ENCODE results near the gene SBF2. TPM values are rescaled to one million over a fixed set of nuclear protein-coding genes. Genes with fewer than 3 reads are reported as not detected.
"Not testable (repeated sequence)": the region's sequence is repeated elsewhere in the genome, so short reads cannot be mapped to it uniquely, and the experiment has no call there.

SBF2 gene
- polyA plus RNA-seq, 10 donors: 16.7 to 35.0 (median 23.7) TPM

GRCh38 chr11:10019906-10020682 is 273.9 kb downstream of the SBF2 start:
- no peak for DNase-seq

- no peak for DNase-seq
Measured at GRCh38 chr11:10017911-10018310, 276.1 kb downstream of the SBF2 start.

DNA sequence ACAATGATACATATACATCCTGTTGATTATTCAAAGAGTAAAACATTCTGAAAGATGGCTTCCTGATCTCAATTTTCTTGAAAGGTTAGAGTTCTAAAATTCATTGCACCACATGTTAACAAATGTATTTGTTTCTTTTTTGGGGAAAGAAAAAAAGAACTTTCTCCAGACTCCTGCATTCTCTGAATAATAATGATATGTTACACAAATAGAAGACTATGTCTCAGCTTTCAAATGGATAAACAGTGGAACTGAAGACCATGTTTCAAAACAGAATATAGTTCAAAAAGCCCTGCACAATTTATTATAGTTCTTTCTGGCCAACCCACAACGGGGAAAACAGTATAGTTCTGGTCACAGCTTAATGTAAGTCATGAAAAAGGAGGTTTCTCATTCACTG is 277.0 kb downstream of the SBF2 start:
- no peak for DNase-seq

DNA sequence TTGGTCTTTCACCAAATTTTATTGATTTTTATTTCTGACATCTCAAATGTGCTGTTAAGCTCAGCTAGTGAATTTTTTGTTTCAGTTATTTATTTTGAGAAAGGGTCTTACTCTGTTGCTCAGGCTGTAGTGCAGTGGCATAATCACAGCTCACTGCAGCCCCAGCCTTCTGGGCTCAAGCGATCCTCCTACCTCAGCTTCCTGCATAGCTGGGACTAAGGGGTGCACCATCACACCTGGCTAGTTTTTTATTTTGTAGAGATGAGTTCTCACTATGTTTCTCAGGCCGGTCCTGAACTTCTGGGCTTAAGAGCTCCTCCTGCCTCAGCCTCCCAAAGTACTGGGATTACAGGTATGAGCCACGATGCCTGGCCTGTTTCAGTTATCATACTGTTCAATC is 282.0 kb downstream of the SBF2 start:
- no peak for DNase-seq

GRCh38 chr11:10005955-10006525 is 288.0 kb downstream of the SBF2 start:
- DNase-seq: peak in 1 of 3 donors; percentile 19

GRCh38 chr11:10004526-10005113 is 289.4 kb downstream of the SBF2 start:
- no peak for DNase-seq

- DNase-seq: no peak
Measured at GRCh38 chr11:10002221-10002620, 291.8 kb downstream of the SBF2 start.

DNA sequence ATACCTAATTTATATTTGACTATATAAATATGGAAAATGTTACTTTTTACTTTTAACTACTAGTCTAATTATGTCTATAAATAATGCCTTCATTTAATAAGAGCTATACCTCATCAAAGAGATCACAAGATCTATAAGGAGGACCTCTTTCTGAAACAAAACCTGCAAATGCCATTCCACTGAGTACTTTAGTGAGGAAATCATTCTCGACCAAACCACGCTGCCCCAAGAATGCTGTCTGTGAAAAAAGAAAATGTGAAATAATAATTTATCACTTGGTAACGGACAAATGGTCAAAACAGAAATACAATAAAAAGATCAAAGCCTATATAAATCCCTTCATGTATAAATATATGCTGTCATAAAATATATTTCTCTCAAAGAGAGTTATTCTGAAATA is 301.7 kb downstream of the SBF2 start:
- no peak for DNase-seq

- no peak for DNase-seq
Measured at GRCh38 chr11:9990221-9990973, 303.6 kb downstream of the SBF2 start.

- DNase-seq: not testable (repeated sequence)
Measured at GRCh38 chr11:9987303-9987702, 306.7 kb downstream of the SBF2 start.

DNA sequence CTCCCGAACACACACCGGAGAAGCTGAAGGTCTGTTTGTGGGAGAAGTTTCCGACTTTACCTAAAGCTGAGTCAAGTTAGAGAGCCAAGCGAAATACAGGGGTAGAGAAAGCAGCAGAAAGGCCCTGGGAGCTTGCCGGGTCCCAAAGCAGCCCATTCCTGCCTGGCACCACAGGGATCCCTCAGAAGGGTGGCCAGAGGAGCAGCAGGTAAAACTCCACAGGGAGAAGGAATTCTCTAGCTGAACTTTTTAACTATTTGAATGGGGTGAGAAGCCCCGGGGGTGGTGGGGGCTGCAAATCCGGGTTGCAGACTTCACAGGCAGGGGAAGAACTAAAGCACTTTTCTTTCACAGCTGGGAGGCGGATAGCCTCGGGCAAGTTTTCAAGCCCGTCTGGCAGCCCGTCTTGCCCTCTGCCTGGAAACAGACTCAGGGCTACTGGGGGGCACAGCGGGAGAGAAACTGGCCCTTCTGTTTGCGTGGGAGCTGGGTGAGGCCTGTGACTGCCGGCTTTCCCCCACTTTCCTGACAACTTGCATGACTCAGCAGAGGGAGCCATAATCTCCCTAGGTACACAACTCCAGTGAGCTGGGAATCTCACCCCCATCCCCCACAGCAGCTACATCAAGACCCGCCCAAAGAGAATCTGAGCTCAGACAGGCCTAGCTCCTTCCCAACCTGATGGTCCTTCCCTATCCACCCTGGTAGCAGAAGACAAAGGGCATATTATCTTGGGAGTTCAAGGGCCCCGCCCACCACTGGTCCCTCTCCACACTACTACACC is 311.0 kb downstream of the SBF2 start:
- no peak for DNase-seq

DNA sequence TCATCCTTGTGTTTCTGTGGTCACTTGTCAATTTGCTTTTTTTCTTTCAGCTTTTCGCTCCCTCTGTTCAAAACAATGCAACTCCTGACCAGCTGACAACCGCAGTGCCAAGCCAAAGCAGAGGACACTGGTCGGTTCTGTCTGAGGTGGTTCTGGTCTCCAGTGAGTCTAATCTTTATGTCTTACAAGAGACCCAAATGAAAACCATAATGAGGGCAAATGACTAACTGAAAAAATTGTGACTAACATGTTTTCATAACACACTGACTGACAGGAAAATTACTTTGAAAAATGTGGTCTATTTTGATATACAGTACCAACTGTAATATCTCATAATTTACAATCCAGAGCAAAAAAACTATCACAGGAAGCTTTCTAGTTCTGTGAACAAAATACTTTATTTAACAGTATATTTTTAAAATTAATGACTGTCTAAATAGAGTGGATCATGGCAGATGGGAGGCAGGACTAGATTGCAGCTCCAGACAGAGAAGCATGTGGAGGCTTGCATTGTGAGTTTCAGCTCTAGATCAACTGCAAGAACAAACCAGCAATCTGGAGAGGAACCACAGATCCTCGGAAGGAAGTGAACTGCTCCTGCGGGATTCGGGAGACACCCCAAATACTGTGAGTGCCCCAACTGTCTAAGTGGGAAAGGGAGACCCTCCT is 311.8 kb downstream of the SBF2 start:
- no peak for DNase-seq

GRCh38 chr11:9980931-9981330 is 313.1 kb downstream of the SBF2 start:
- no peak for DNase-seq

DNA sequence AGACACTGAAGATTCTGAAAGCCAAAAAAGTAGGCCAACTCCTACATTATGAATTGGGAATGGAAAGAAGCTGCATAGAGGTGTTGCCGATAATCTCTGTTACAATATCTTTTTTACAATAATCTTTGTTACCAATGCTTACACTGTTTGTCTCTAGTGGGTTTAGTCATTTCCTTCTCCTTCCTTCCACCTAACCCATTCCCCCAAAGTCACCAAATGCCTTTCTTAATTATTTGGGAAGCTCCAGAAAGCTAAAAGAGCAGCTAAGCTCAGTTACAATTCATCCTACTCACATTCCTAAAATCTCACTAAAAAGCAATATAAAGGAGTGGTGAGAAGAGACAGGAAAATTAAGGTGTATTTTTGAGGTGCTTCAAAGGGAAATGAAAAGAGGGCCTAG is 316.5 kb downstream of the SBF2 start:
- DNase-seq: no peak

DNA sequence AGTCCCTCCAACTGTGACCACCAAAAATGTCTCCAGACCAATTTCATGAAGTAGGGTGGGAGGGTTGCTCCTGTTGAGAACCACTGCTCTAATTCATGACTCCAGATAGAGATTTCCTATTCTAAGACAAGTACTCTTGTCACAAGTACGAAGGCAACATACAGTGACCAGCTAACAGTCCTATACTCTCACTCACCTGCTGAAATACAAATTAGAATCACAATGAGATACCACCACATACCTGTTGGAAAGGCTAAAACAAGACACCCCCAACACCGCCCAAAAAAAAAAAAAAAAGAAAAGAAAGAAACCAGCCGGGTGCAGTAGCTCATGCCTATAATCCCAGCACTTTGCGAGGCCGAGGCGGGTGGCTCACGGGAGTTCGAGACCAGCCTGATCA is 319.6 kb downstream of the SBF2 start:
- no peak for DNase-seq

- DNase-seq: no peak
Measured at GRCh38 chr11:9973921-9974320, 320.1 kb downstream of the SBF2 start.

DNA sequence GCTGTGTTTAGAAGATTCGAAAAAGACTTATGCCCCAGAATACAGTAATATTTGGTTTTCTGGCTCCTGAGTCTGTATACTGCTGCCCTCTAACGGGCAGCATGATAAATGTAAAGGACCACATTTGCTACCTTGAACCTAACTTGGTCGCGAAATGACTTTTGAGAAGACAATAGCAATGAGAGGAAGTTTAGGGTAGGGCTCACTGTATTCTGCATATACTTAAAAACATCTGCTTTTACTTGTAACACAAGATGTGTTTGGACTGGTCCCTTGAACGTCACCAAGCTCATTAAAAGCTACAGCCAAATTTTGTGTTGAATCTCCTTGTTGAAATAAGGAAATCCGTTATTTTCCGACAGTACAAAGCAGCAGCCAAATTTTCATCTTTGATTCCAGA is 321.0 kb downstream of the SBF2 start:
- peak; percentile 69 to 88 (median 79) for DNase-seq

DNA sequence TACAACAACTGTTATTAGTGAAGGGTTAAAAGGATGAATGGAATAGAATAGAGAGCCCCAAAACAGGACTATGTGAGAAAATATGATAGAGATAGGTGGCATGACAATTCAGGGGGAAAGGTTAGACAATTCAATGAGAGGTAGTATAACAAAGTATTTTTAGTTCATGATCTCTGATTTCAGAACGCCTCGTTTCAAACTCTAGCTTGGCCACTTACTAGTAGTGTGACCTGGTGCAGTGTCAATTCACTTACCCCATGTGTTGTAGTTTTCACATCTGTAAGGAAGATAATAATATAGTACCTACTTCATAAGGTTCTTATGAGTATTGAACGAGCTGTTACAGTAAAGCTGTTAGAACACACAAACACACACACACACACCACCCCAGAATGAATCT is 322.1 kb downstream of the SBF2 start:
- no peak for DNase-seq

DNA sequence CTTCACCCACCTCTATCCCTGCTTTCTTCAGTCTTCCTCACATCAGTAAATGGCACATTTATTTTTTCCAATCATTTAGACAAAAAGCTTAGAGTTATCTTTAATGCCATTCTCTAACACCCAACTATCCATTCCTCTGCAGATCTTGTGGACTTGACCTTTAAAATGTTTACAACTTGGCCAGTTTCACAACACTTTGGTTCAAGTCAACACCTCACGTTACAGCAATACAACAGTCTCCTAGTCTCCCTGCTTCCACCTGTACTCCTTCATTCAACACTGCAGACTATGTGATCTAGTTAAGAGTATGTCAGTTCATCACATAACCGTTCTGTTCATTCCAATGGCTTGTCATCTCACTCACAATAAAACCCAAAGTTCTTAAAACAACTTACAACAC is 325.0 kb downstream of the SBF2 start:
- no peak for DNase-seq

GRCh38 chr11:9962722-9963121 is 331.3 kb downstream of the SBF2 start:
- DNase-seq: no peak

DNA sequence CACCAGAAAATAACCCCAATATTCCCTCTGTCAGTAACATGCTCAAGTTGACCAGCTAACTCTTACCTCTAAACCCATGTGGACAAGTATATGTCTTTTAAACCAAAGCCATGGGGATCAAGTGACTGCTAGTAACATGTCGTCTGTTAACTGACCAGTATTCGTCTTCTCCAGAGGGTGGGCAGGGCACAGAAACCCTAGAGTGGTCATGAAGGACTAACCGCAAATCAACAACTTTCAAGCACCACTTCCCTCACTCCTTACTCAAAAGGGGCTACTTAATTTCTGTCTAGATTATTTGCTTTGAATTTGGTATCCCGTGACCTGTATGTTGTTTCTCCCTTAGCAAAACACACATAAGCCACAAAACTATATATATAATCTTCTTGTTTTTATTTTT is 336.9 kb downstream of the SBF2 start:
- DNase-seq: no peak
